HepG2 (cell line): ENCODE data around the gene ZNF416. TPM values are rescaled to one million over a fixed set of nuclear protein-coding genes. Genes with fewer than 3 reads are reported as not detected.
A peak's percentile ranks its signal among the peaks of the same experiment; 100 is the strongest.

Experiments
- ATAC-seq: fragments of 200-7000 bp; cut with Tn5 transposase; 3 replicates; pipeline ENCODE4 v1.9.1; 2020; ENCODE audit warnings: mild to moderate bottlenecking, moderate library complexity
- BruUV-seq: library from RNA; stranded (reverse); fragments of 400-500 nt; replicated peaks from 2 replicates; lab custom pipeline; 2021; lab: Mats Ljungman, UMichigan
- CTCF ChIA-PET: fragments of 300-600 bp; formaldehyde crosslinking; extraction: SDS; loops from one replicate; lab custom pipeline; 2021; ENCODE audit warnings: low total read pairs, inconsistent platforms, low intra/inter-chr PET ratio; lab: Yijun Ruan, JAX
- POLR2A ChIA-PET: fragments of 350-600 bp; sonication (Branson Sonifier 250); formaldehyde crosslinking; loops from one replicate; lab custom pipeline; 2020; ENCODE audit warnings: antibody characterized with exemption, inconsistent platforms; lab: Yijun Ruan, JAX
- DNase-seq: peaks from one replicate; pipeline ENCODE4 v3.0.0-alpha.2; 2015; ENCODE audit warnings: low spot score
- FAIRE-seq: peaks from 3 replicates; lab custom pipeline; 2011; peaks lifted over from hg19 to GRCh38; lab: Jason Lieb, UNC
- H2AFZ ChIP-seq: one replicate; pipeline ENCODE4 v1.6.1; 2011; ENCODE audit warnings: low read length, inconsistent platforms
- H3K27ac ChIP-seq: fragments of 300-600 bp; 3 replicates; pipeline ENCODE4 v1.8.0; 2011; ENCODE audit warnings: mixed run types, mild to moderate bottlenecking, mixed read lengths, low read length, inconsistent platforms; ENCODE audit not compliant: insufficient read depth; ENCODE audit errors: extremely low read length
- H3K27me3 ChIP-seq, 2 experiments: fragments of 200-600 bp in 1 of 2; 2 replicates in 1 of 2; 3 replicates in 1 of 2; pipeline versions ENCODE4 v1.6.0 to v1.8.0; 2011; ENCODE audit warnings: low read length in 2 of 2, mild to moderate bottlenecking in 2 of 2, moderate library complexity in 2 of 2, inconsistent platforms in 1 of 2; ENCODE audit not compliant: insufficient read depth in 2 of 2, control insufficient read depth in 1 of 2
- H3K36me3 ChIP-seq, 2 experiments: fragments of 200-600 bp in 1 of 2; replicated peaks in 1 of 2; 2 replicates in 1 of 2; 3 replicates in 1 of 2; pipeline versions ENCODE4 v1.5.1 to v1.8.0; 2011; ENCODE audit warnings: low read length in 2 of 2, inconsistent platforms in 1 of 2; ENCODE audit not compliant: insufficient read depth in 2 of 2, control insufficient read depth in 1 of 2
- H3K4me1 ChIP-seq: 2 replicates; pipeline ENCODE4 v1.5.1; 2012; ENCODE audit warnings: low read length, inconsistent platforms; ENCODE audit not compliant: insufficient read depth
- H3K4me2 ChIP-seq: 2 replicates; pipeline ENCODE4 v1.6.0; 2011; ENCODE audit warnings: low read depth, low read length, inconsistent platforms
- H3K4me3 ChIP-seq, 3 experiments: fragments of 200-600 bp in 1 of 3; sonication (generic), shearing (Covaris generic) in 1 of 3; replicated peaks in 1 of 3; 2 replicates each; pipeline ENCODE4 v1.5.1; 2011 to 2016; ENCODE audit warnings: low read length in 3 of 3, inconsistent platforms in 2 of 3, low read depth in 2 of 3, mild to moderate bottlenecking in 2 of 3, control low read depth in 1 of 3, mixed read lengths in 1 of 3; ENCODE audit not compliant: insufficient read depth in 1 of 3
- H3K79me2 ChIP-seq: one replicate; pipeline ENCODE4 v1.6.1; 2011; ENCODE audit warnings: low read length, inconsistent platforms; ENCODE audit not compliant: insufficient read depth
- H3K9ac ChIP-seq: 2 replicates; pipeline ENCODE4 v1.6.0; 2011; ENCODE audit warnings: mild to moderate bottlenecking, low read depth, low read length, inconsistent platforms; ENCODE audit not compliant: insufficient read depth
- H3K9me3 ChIP-seq: 2 replicates; pipeline ENCODE4 v1.5.1; 2012; ENCODE audit warnings: mild to moderate bottlenecking, low read length
- H4K20me1 ChIP-seq: 2 replicates; pipeline ENCODE4 v1.6.0; 2011; ENCODE audit warnings: inconsistent platforms, mild to moderate bottlenecking, low read length, moderate library complexity; ENCODE audit not compliant: insufficient read depth
- ARNT2 ChIP-seq: sonication (generic); formaldehyde crosslinking; IDR thresholded peaks from 2 replicates; pipeline ENCODE4 v1.8.0; 2022; ENCODE audit warnings: mild to moderate bottlenecking, low read depth, missing genetic modification reagents, moderate library complexity
- CREB3 ChIP-seq: sonication (generic); formaldehyde crosslinking; IDR thresholded peaks from 2 replicates; pipeline ENCODE4 v1.5.0; 2020; ENCODE audit warnings: missing genetic modification reagents
- HNRNPK ChIP-seq: fragments of 200-400 bp; formaldehyde crosslinking; IDR thresholded peaks from 2 replicates; pipeline ENCODE4 v1.6.1; 2018; ENCODE audit warnings: low read length, low read depth, moderate library complexity, mild to moderate bottlenecking; ENCODE audit not compliant: poor library complexity, severe bottlenecking
- HOXA3 ChIP-seq: sonication (generic); formaldehyde crosslinking; IDR thresholded peaks from 2 replicates; pipeline ENCODE4 v1.5.0; 2020; ENCODE audit warnings: missing genetic modification reagents
- KDM6A ChIP-seq: IDR thresholded peaks from 2 replicates; pipeline ENCODE4 v1.6.1; 2016; ENCODE audit warnings: low read depth
- NFE2L2 ChIP-seq: fragments of 150-350 bp; IDR thresholded peaks from 2 replicates; pipeline ENCODE4 v1.6.1; 2014; ENCODE audit warnings: low read length
- PAF1 ChIP-seq: IDR thresholded peaks from 2 replicates; pipeline ENCODE4 v1.6.1; 2016; ENCODE audit warnings: missing genetic modification reagents, missing compliant biosample characterization
- POLR2A ChIP-seq, 2 experiments: IDR thresholded peaks; 2 replicates each; pipeline ENCODE4 v1.6.1; 2011; ENCODE audit warnings: low read depth in 2 of 2, low read length in 2 of 2, mild to moderate bottlenecking in 1 of 2, moderate library complexity in 1 of 2; ENCODE audit not compliant: insufficient read depth in 1 of 2
- STAT5B ChIP-seq: sonication (generic); formaldehyde crosslinking; IDR thresholded peaks from 2 replicates; pipeline ENCODE4 v1.4.0; 2020; ENCODE audit warnings: missing genetic modification reagents
- U2AF1 ChIP-seq: fragments of 200-400 bp; formaldehyde crosslinking; optimal IDR thresholded peaks from 2 replicates; pipeline ENCODE3; 2017; ENCODE audit warnings: mild to moderate bottlenecking, low read depth, low read length
- ZBTB20 ChIP-seq: sonication (generic); formaldehyde crosslinking; IDR thresholded peaks from 2 replicates; pipeline ENCODE4 v1.8.1; 2023; ENCODE audit warnings: missing genetic modification reagents, low read depth, mild to moderate bottlenecking, borderline replicate concordance
- ZBTB42 ChIP-seq: sonication (generic); formaldehyde crosslinking; IDR thresholded peaks from 2 replicates; pipeline ENCODE4 v1.5.0; 2020; ENCODE audit warnings: mild to moderate bottlenecking, missing genetic modification reagents
- ZNF121 ChIP-seq: sonication (generic); formaldehyde crosslinking; IDR thresholded peaks from 2 replicates; pipeline ENCODE4 v1.5.0; 2020; ENCODE audit warnings: mild to moderate bottlenecking, missing genetic modification reagents
- ZNF274 ChIP-seq: sonication (generic); formaldehyde crosslinking; IDR thresholded peaks from 2 replicates; pipeline ENCODE4 v1.5.1; 2020; ENCODE audit warnings: mild to moderate bottlenecking, missing genetic modification reagents
- ZNF430 ChIP-seq: sonication (generic); formaldehyde crosslinking; IDR thresholded peaks from 2 replicates; pipeline ENCODE4 v1.9.0; 2021; ENCODE audit warnings: mild to moderate bottlenecking, missing genetic modification reagents
- ZNF510 ChIP-seq: sonication (generic); formaldehyde crosslinking; IDR thresholded peaks from 2 replicates; pipeline ENCODE4 v1.4.0; 2020; ENCODE audit warnings: low read depth, mild to moderate bottlenecking, missing genetic modification reagents
- ZNF550 ChIP-seq: sonication (generic); formaldehyde crosslinking; IDR thresholded peaks from 2 replicates; pipeline ENCODE4 v1.4.0; 2020; ENCODE audit warnings: mild to moderate bottlenecking, missing genetic modification reagents, borderline replicate concordance
- ZNF556 ChIP-seq: sonication (generic); formaldehyde crosslinking; IDR thresholded peaks from 2 replicates; pipeline ENCODE4 v1.4.0; 2020; ENCODE audit warnings: mild to moderate bottlenecking, missing genetic modification reagents, borderline replicate concordance
- ZNF761 ChIP-seq: sonication (generic); formaldehyde crosslinking; conservative IDR thresholded peaks from 2 replicates; pipeline ENCODE4 v1.4.0; 2020; ENCODE audit warnings: mild to moderate bottlenecking, missing genetic modification reagents
- WGBS: methylation state at CpG from one replicate; pipeline ENCODE4 v1.1.6; 2017; ENCODE audit warnings: low lambda C conversion rate; 5-methylcytosine and 5-hydroxymethylcytosine counted together
- in situ Hi-C: cut with HindIII; loops from 2 replicates; pipeline ENCODE4 v1.10.0; 2017; ENCODE audit warnings: low pct_unique_long_range_greater_than_20kb; ENCODE audit not compliant: extremely low pct_ligation_motif_present
- intact Hi-C: fragments of 100-400 bp; cut with micrococcal nuclease; formaldehyde crosslinking; loops from one replicate; pipeline ENCODE4 v1.10.0; 2022; ENCODE audit not compliant: unreplicated experiment
- polyA plus RNA-seq, 8 experiments: library from polyadenylated mRNA; depleted of rRNA in 3 of 8; stranded (reverse) in 7 of 8; unstranded in 1 of 8; fragments of >200 nt; fragmentation: Illumina TruSeq in 4 of 8; extraction: Trizol in 4 of 8; gene quantifications; 2 replicates each; pipeline versions ENCODE4 v1.2.1 to v1.2.3, GENCODE V29; 2011 to 2016; ENCODE audit warnings: low read depth in 4 of 8, missing spikeins in 1 of 8, mixed read lengths in 1 of 8; ENCODE audit not compliant: insufficient read depth in 1 of 8
- total RNA-seq, 5 experiments: library from RNA; depleted of rRNA; stranded (reverse); fragments of >200 nt; fragmentation: Illumina TruSeq; extraction: Trizol; gene quantifications; 2 replicates each; pipeline ENCODE4 v1.2.3, GENCODE V29; 2016; ENCODE audit warnings: low read depth in 1 of 5
- TF ChIP-seq, protein P1 (sequence below): fragments of 450-650 bp; IDR thresholded peaks from 2 replicates; pipeline ENCODE4 v1.6.1; 2017; ENCODE audit warnings: mild to moderate bottlenecking

ZNF416 gene
- total and polyA plus RNA-seq, 2 of the 13 experiments (the other 11 are each of a cell fraction or from before 2014, with no cell fraction given), result 1.5 to 5.3 TPM

DNA sequence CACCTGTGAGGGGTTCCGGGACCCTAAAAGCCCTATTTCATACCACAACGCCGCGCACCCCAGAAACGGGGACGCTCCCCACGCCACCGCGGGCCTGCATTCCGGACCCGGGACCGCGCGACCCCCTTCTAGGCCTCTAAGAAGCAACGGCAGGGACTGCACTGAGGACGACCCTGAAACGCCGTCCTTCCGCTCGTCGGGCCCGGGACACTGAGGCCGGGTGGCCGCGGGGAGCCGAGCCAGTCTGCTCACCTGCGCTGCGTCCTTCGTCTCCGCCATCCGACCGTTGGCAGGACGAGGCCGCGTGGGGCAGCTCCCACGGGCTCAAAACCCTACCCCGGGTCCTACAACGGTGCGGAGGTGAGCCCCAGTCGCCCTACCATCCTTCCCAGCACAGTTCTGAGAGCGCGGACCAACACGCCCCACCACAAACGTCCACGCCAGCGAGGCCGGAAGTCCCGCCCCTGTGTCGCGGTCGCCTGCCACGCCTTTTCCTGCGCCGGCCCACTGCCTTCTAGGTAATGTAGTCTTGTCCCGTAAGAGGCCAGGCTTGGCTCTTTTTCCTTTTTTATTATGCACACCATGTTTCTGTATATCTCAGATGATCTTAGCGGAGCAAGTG, 19.2 kb downstream of the ZNF416 start, which contains the start of gene ZNF550 (continued):
- TF ChIP-seq CREB3, result no peak

- intact Hi-C loops (no loop called here), in situ Hi-C loops (no loop called here)
- DNase-seq (peak; percentile 12), FAIRE-seq (no peak), ATAC-seq (peak; percentile 76)
- Histone ChIP-seq H3K79me2 (peaks cover 23% of the 10 kb centered on the region), H3K9me3 (peaks cover 37% of the 10 kb centered on the region), H3K4me3 (peak overlapping the region; percentile 88 to 99 (median 94)), H3K4me1 (peaks cover 29% of the 10 kb centered on the region), H4K20me1 (no peaks in the 10 kb centered on the region), H3K27ac (peak overlapping the region; percentile 54), H2AFZ (no peak overlapping the region), H3K36me3 (peaks cover 7 to 22% of the 10 kb centered on the region in 2 experiments; a peak in 4 of 5 replicates), H3K9ac (peak overlapping the region; percentile 85), H3K4me2 (peak overlapping the region; percentile 91), H3K27me3 (no peaks in the 10 kb centered on the region; a peak in 1 of 5 replicates)
- CTCF ChIA-PET, result no interaction called here
- no TSS peak for BruUV-seq
- POLR2A ChIA-PET, result no interaction called here
- WGBS, result 5% methylated on average over 9 of the region's 22 CpGs
- no peak for TF ChIP-seq ZBTB20 (CRISPR knock-in tag)
- TF ChIP-seq HOXA3 (CRISPR knock-in tag), result no peak
- TF ChIP-seq HNRNPK, result no peak
- TF ChIP-seq KDM6A, result no peak
- TF ChIP-seq PAF1, result no peak
- TF ChIP-seq ZNF761, result no peak
- TF ChIP-seq U2AF1, result no peak
- 0 out of 2 replicates have a peak, but pooled peaks have one; percentile 24 for TF ChIP-seq ZNF121 (CRISPR knock-in tag)
- no peak for TF ChIP-seq STAT5B (CRISPR knock-in tag)
- TF ChIP-seq ZNF556 (CRISPR knock-in tag), result 0 out of 2 replicates have a peak, but pooled peaks have one; percentile 23
- TF ChIP-seq ZBTB42 (CRISPR knock-in tag), result no peak
- TF ChIP-seq ZNF430 (CRISPR knock-in tag), result no peak
- TF ChIP-seq, protein P1, sequence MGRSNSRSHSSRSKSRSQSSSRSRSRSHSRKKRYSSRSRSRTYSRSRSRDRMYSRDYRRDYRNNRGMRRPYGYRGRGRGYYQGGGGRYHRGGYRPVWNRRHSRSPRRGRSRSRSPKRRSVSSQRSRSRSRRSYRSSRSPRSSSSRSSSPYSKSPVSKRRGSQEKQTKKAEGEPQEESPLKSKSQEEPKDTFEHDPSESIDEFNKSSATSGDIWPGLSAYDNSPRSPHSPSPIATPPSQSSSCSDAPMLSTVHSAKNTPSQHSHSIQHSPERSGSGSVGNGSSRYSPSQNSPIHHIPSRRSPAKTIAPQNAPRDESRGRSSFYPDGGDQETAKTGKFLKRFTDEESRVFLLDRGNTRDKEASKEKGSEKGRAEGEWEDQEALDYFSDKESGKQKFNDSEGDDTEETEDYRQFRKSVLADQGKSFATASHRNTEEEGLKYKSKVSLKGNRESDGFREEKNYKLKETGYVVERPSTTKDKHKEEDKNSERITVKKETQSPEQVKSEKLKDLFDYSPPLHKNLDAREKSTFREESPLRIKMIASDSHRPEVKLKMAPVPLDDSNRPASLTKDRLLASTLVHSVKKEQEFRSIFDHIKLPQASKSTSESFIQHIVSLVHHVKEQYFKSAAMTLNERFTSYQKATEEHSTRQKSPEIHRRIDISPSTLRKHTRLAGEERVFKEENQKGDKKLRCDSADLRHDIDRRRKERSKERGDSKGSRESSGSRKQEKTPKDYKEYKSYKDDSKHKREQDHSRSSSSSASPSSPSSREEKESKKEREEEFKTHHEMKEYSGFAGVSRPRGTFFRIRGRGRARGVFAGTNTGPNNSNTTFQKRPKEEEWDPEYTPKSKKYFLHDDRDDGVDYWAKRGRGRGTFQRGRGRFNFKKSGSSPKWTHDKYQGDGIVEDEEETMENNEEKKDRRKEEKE, result no peak
- no peak for TF ChIP-seq ARNT2 (CRISPR knock-in tag)
- no peak for TF ChIP-seq ZNF274 (CRISPR knock-in tag)
- 0 out of 4 replicates have a peak, but pooled peaks of 1 of the 2 experiments have one; percentile 32 for TF ChIP-seq POLR2A (IDR thresholded peaks at IDR 0.05; ENCODE audit: insufficient read depth in 1 of 2, low read depth in 2 of 2, low read length in 2 of 2)
- no peak for TF ChIP-seq ZNF550 (CRISPR knock-in tag)
- TF ChIP-seq ZNF510 (CRISPR knock-in tag), result peak; percentile 75; the same call in 1 of the 2 replicates
- no peak for TF ChIP-seq NFE2L2
Measured at GRCh38 chr19:57559008-57559403, 19.7 kb downstream of the ZNF416 start.
